Myocyte (in vitro differentiated cells): ENCODE data around the gene CSNK1A1L. TPM values are rescaled to one million over a fixed set of nuclear protein-coding genes. Genes with fewer than 3 reads are reported as not detected.
A peak's percentile ranks its signal among the peaks of the same experiment; 100 is the strongest.
"Not testable (repeated sequence)": the region's sequence is repeated elsewhere in the genome, so short reads cannot be mapped to it uniquely, and the experiment has no call there.

Experiments
- DNase-seq: peaks from one replicate; pipeline ENCODE4 v3.0.0-alpha.2; 2012; ENCODE audit warnings: low read depth
- total RNA-seq: library from RNA; depleted of rRNA; stranded (reverse); fragments of >200 nt; gene quantifications from 2 replicates; pipeline ENCODE4 v1.2.3, GENCODE V29; 2014

Gene CSNK1A1L
- total RNA-seq, 1 donor from 2014 or later, result not detected

DNA sequence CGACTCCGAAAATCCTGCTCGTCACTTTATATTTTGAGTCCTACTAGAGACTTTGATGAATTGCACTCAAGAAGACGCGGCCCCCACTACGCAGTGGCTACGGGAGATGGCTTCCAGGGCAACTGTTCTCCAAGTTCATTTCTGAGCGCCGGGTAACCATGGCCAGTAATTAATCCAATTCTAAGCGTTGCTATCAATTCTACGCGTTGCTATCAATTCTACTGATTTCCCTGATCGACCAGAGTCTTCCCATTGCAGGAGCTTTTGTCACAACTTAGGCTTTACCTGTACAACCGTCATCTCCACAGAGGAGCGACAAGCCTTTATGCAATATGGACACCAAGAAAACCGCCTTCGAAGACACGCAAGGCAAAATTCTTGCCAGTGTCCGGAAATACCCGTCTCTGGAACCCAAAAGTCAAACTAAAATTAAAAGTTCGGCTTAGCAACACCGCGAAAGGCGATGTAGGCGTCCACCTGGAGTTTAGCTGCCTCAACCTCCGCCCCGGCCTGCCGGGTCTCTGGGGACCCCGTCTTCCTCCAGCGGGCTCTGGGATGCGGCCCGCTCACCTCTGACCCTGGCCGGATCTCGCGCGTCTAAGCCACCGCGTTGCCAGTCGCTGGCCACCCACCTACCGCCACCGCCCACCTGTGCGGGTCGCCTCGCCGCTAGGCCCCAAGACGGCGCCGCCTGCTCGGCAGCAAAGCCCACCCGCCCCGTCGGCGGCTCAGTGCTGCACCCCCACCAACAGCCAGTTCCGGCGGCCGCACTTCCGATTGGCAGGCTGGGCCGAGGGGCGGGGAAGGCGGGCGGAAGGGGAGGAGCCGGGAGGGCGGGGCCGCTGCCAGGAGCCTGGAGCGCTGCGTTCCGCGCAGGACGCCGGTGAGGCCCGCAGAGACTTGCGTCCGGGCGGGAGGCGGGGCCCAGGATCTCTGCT lies 46.3 kb downstream of the CSNK1A1L start, which contains the start of gene SUPT20H:
TSS of gene SUPT20H (minus strand) at position 779 of the 938 bp plus-strand sequence. CDS start 8,198 bp downstream, outside the sequence.
- DNase-seq, result peak; percentile 93

- DNase-seq, result not testable (repeated sequence)
Observed at GRCh38 chr13:37056228-37056627, 49.2 kb downstream of the CSNK1A1L start.

Other genes starting within 250 kb of the CSNK1A1L start
- gene SMAD9, start 185.4 kb downstream of the CSNK1A1L start, total RNA-seq, result 1.4 and 1.7 TPM in 2 replicates
- 28.1 and 29.0 TPM in 2 replicates for gene ALG5, start 106.3 kb downstream of the CSNK1A1L start, total RNA-seq
- 23.8 TPM in 2 replicates for gene EXOSC8, start 104.9 kb downstream of the CSNK1A1L start, total RNA-seq
- gene SUPT20H, start 46.0 kb downstream of the CSNK1A1L start, total RNA-seq, result 58.0 and 59.2 TPM in 2 replicates